Stimulated activated CD4-positive, alpha-beta T cell treated with anti-CD3 and anti-CD28 coated beads, Interleukin-4, amount 100 ng/mL, for 1 hour (primary cell): ENCODE results near the gene ERRFI1.
A peak's percentile ranks its signal among the peaks of the same experiment; 100 is the strongest.

ENCODE experiments used
- DNase-seq: peaks from one replicate; pipeline ENCODE4 v3.0.0-alpha.2; 2020

The ERRFI1 gene

DNA sequence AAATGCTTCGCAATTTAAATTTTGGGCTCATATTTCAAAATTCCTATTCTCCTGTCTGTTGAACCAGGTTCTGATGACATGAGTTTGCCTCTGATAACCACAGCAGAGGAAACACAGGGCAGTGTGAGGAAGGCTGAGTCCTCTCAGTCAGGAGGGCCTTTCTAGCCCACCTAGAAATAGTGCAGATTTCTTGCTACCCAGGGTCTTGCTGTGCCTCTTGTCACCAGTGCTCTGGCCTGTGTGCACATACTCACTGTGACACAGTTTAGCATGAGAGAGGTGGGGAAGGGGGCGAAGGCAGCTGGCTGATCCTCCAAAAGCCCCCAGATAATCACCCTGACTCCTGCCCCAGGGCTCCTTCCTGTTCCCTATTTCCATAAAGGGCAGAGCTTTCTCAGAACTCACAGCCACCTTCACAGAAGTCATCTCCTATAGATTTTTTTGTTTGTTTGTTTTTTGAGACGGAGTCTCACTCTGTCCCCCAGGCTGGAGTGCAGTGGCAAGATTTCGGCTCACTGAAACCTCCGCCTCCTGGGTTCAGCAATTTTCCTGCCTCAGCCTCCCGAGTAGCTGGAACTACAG lies 23.7 kb downstream of the ERRFI1 start:
- no peak for DNase-seq

DNA sequence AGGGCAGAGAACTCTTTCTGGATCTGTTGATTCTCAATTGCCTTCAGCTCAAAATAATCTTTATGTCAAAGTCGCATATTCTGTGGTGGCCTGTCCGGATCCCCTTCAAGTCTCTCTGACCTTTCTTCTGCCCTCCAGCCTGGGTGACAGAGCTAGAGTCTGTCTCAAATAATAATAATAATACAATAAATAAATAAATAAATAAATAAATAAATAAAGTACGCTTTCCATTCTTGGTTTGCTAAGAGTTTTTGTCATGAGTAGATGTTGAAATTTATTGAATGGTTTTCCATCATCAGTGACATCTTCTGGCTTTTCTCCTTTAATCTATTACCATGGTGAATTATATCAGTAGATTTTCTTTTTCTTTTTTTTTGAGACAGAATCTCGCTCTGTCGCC lies 30.7 kb downstream of the ERRFI1 start:
- no peak for DNase-seq

DNA sequence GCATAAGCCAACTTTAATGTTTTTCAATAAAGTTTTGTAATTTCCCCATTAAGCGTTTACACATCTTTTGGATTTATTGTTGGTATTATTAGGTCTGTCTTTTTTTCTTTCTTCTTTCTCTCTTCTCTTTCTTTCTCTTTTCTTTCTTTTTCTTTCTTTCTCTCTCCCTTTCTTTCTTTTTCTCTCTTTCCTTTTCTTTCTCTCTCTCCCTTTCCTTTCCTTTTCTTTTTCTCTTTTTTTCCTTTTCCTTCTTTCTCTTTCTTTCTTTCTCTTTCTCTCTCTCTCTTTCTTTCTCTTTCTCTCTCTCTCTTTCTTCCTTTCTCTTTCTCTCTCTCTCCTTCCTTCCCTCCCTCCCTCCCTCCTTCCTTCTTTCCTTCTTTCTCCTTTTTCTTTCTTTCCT lies 31.3 kb downstream of the ERRFI1 start:
- DNase-seq: no peak

DNA sequence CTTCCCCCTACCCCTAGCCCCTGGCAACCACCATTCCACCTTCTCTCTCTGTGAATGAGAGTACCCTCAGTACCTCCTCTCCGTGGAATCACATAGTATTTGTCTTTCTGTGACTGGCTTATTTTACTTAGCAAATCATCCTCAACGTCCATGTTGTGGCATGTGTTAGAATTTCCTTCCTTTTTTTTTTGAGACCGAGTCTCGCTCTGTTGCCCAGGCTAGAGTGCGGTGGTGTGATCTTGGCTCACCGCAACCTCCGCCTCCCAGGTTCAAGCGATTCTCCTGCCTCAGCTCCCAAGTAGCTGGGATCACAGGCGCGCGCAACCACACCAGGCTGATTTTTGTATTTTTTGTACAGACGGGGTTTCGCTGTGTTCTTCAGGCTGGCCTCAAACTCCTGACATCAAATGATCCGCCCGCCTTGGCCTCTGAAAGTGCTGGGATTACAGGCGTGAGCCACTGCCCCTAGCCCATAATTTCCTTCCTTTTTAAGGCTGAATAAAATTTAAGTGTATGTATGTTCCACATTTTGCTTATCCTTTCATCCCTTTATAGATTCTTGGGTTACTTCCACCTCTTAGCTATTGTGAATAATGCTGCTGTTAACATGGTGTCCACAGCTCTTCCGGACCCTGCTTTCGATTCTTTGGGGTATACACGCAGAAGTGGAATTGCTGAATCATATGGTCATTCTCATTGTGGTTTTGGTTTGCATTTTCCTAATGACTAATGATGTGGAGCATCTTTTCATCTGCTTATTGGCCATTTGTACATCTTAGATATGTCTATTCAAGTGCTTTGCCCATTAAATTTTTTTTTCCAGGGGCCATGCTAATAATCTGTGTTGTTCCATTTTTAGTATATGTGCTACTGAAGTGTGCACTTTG lies 32.3 kb downstream of the ERRFI1 start:
- no peak for DNase-seq

DNA sequence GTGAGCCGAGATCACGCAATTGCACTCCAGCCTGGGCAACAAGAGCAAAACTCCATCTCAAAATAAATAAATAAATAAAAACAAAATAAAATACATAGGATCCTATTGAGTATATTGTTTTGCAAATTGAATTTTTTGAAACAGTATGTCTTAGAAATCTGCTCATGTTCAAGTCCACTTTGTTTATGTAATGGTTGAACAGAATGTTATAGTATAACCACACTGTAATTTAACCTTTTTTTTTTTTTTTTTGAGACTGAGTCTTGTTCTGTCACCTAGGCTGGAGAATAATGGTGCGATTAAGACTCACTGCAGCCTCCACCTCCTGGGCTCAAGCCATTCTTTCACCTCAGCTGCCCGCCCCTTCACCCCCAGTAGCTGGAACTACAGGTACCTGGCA lies 33.2 kb downstream of the ERRFI1 start:
- DNase-seq: no peak

DNA sequence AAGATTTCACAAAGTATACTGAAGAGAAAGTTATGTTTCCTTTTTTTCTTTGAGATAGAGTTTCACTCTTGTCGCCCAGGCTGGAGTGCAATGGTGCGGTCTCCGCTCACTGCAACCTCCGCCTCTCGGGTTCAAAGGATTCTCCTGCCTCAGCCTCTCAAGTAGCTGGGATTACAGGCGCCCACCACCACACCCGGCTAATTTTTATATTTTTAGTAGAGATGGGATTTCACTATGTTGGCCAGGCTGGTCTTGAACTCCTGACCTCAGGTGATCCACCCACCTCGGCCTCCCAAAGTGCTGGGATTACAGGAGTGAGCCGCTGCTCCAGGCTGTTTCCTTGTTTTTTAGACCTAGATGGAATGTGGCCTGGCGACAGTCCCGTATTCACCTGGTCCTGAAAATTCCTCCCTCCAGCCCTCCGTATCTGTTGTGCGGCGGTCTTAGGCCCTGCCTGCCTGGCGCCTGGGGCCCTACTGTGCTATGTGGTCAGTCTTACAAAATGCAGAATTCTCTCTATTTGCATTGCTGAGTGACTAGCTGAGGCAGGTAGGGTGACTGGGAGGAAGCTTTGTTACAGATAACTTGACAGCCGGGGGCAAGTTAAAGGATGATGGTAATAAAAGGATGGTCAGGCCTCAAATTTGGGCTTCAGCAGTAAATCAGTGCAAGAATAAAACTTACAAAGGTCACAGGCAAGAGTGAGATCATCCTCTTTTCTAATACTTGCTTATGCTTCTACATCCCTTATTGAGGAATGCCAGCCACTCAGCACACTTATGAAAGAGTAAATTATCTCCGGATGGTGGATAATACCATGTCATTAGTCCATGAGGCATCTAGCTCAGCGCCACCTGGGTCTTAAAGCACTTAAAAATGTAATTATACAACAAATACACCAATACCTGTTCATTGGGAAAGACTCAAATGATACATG lies 34.3 kb downstream of the ERRFI1 start:
- no peak for DNase-seq

DNA sequence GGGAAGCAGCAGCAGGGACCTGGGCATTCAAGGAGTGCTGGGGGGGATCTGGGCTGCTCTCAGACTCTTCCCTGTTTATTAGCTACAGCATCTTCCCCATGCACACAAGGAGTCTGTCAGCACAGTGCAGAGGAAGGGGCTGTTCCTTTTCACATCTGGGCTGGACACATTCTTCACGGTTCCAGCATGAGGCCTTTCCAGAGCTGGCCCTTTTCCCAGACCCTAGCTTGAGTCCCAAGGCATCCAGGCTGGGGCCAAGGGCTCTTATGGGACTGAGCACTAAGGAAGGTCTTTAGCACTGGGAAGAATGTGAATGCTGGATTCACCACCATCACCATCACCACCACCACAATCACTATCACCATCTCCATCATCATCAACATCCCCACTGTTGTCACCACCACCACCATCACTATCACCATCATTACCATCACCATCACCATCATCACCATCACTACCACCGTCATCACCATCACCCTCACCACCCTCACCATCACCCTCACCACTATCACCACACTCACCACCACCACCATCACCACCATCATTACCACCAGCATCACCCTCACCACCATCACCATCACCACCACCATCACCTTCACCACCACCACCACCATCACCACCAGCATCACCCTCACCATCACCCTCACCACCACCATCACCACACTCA lies 36.2 kb downstream of the ERRFI1 start:
- DNase-seq: no peak

DNA sequence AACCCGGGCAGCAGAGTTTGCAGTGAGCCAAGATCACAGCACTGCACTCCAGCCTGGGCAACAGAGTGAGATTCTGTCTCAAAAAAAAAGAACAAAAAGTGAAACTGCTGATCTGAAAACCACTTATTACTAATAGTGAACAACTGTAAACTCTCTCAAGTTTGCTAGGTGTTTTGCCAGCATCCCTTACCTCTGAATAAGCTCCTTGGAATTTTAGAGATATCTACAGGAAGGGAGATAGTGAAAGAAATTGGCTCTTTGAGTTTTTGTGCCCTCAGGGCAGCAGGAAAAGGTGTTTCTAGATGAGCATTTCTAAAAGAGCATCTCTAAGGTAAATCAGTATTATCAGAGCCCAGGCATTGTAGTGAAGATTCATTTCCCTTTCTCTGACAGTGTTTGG lies 37.5 kb downstream of the ERRFI1 start:
- DNase-seq: no peak

DNA sequence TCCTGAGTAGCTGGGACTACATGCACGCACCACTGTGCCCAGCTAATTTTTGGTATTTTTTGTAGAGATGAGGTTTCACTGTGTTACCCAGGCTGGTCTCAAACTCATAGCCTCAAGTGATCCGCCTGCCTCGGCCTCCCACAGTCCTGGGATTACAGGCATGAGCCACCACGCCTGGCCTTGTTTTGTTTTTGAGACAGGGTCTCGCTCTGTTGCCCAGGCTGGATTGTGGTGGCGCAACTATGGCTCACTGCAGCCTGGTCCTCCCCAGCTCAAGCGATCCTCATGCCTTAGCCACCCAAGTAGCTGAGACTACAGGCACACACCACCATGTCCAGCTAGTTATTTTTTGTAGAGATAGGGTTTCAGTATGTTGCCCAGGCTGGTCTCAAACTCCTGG lies 38.6 kb downstream of the ERRFI1 start:
- DNase-seq: no peak

DNA sequence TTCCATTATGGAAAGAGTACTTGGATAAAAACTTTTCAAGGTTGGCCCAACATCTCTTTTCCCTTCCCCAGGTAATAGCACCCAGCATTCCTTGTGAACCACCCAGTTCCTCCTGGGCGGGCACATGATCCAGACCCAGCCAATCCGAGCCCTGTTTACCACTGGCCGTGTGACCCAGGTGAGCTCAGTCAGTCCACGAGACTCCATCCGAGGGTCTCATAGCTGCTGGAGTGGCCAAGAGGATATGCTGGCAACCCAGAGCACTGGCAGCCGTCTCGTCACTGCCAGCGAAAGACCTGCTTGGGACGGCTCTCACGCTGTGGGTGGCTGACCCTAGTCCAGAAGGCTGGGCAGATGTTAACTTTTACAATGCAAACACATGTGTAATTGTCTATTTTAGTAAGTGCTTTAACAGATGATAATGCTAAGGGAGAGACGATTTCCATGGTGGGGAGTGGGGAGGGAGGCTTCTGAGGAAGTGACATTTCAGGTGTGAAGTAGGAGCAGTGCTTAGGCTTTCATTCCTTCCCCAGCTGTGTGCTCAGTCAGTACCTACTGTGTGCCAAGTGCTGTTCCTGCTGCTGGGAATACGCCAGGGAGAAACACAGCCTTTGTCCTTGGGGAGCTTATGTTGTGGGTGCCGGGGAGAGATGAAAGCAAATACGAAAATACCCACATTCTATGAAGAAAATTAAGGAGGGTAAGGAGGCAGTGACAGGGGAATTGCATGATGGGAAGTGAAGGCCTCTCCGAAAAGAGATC lies 40.1 kb downstream of the ERRFI1 start:
- no peak for DNase-seq

DNA sequence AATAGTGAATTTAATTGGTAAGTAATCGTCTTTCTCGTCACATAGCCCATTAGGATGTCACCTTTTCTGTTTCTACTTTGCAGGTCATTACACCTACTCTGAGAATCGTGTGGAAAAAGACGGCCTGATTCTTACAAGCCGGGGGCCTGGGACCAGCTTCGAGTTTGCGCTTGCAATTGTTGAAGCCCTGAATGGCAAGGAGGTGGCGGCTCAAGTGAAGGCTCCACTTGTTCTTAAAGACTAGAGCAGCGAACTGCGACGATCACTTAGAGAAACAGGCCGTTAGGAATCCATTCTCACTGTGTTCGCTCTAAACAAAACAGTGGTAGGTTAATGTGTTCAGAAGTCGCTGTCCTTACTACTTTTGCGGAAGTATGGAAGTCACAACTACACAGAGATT lies 41.3 kb downstream of the ERRFI1 start:
- DNase-seq: no peak

DNA sequence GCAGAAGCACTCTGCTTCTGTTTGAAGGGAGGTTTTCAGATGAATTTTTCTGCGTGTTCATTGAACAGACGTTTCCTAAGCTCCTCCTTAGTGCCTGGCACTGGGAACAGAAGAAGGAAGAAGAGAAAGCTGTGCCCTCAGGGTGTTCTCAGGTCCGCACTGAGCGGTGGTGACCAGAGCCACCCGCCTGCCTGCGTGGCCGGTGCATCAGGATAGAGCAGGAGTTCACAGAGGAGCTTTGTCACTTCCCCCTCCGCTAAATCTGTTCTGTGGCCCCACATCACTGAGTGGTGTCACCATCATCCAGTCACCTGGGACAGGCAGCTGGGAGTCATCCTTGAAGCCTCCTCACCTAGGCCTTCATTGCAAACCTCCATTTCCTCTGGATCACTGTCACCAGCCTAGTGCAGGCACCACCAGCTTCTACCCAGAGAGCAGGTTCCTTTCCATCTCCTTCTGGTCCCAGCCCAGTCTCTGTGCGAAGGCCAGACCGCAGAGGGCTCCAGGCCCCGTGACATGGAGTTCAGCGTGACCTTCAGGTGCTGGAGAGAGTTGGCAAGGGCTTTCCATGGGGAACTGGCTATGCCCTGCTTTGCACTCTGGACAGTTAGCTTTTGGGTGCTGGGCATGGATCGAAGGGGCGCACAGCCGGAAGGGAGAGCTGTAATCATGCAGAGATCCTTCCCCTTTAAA lies 42.9 kb downstream of the ERRFI1 start:
- no peak for DNase-seq

DNA sequence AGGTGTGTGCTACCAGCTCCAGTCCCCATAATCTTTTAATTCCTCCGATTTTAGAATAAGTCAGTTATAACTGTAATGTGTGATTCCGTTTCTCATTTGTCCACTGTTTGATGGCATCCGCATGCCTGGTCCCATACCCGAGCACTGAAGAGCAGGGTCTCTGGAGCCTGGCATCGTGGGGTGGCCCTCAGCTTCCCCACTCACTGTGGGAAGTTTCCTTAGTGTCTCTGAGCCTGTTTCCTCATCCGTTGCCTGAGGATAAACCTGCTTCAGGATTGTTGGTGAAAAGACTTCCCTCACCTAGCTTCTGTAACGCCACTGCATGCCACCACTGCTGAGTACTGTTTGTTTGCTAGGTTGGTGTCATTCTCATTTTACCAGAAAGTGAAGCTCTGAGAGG lies 45.1 kb downstream of the ERRFI1 start:
- DNase-seq: no peak

DNA sequence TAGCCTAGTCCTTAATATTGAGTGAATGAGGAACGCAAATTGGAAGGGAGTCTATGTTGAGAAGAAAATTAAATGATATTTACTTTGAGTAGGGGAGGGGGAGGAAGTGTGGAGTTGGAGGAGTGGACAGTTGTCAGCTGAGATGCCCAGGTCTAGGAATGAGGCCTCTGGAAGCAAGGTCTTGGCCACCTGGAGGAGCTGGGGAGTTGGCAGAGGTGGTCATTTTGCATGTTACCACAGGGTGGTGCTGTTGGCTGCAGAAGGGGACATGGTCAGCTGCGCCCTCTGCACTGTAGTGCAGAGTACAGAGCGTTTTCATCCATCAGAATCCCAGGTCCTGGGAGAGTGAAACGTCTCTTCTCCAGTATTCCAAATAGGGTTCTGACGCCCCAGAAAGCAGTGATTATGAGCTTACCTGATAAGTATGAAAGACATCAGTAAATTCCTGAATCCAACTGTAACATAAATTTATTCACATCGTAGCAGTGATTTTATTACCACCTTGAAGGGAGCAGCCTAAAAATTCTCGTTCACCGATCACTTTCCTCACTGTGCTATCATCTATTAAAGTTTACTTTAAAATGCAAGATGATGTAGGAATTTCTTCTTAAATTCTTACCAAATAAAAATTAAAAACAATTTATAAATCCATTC lies 50.8 kb downstream of the ERRFI1 start:
- DNase-seq: peak; percentile 28

DNA sequence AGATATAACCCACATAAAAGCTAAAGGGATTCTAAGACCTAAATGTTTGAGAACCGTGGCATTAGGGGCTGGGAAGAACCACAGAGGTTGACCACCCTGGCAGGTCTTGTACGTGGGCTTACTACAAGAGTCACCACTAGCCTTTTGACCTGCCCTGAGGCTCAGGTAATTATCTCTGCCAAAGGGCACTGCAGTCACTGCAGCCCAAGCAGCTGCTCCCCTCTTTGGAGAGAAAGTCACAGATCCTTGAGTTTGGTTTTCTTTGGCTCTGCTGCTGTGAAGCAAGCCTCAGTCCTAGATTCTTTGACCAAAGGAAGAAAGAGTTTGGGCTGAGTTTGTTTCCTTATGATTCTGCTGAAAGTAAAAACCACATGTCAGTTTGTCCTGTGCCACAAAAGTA lies 53.0 kb downstream of the ERRFI1 start:
- no peak for DNase-seq

DNA sequence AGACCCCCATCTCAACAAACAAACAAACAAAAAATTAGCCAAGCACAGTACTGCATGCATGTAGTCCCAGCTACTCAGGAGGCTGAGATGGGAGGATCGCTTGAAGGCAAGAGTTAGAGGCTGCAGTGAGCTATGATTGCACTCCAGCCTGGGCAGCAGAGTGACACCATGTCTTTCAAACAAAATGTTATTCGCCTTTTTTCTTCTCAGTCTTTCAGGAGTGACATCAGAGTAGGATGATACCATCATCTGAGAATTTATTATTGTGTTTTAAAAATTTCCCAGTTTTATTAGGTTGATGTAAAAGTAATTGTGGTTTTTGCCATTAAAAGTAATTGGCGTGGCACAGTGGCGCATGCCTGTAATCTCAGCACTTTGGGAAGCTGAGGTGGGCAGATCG lies 53.8 kb downstream of the ERRFI1 start:
- DNase-seq: no peak

DNA sequence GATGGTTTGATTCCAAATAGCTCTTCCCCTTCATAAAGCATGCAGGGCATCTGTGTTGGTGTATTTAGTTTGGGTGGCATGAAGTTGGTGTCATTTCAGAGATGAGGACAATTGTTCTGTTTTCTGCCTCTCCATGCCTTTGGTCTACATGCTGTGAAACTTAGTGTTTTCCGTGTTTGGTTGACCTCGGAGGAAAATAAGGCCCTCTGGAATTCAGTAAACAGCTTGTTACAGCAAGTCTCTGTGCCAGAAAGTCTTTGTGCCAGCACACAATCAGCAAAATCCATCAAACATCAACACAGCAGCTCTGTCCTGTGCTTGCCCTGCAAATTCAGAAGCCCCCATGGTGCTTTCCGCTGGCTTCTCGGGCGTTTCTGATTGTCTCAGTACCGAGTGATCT lies 55.1 kb downstream of the ERRFI1 start:
- no peak for DNase-seq

DNA sequence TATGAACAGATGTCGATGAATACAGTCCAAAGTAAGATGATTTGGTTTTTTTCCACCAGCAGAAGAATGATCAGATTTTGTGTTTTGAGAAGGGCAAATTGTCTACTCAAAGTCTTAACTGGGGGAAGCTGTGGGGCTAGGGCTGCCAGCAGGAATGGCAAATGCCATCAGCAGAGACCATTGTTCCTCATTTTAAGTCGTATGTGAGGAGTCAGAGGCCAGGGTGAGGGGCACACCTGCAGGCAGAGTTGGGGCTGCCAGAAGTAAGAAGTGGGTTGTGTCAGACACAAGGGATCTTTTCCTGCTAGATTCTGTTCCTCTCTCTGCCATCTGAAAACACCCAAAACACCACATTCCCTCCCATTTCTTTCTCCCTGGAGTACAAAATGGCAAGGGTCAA lies 55.9 kb downstream of the ERRFI1 start:
- no peak for DNase-seq

DNA sequence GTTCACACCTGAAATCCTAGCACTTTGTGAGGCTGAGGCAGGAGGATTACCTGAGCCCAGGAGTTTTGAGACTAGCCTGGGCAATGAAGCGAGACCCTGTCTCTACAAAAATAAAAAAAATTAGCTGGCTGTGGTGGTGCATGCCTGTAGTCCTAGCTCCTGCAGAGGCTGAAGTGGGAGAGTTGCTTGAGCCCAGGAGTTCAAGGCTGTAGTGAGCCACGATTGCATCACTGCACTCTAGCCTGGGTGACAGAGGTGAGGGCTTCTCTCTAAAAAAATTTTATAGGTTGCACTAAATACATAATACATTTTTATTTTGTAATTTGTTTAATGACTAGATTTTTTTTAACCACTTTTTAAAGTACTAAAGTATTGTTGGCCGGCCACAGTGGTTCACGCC lies 58.5 kb downstream of the ERRFI1 start:
- DNase-seq: no peak

DNA sequence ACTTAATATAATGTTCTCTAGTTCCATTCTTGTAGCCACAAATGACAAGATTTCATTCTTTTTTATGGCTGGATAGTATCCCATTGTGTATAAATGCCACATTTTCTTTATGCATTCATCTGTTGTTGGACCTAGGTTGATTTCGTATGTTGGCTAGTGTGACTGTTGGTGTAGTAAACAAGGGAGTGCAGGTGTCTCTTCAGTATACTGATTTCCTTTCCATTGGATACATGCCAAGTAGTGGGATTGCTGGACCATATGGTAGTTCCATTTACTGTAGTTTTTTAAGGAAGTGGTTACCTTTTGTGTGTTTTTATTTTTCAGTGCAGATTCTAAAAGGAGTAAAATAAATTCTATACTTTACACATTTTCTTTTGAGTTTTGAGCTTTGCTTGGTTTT lies 58.9 kb downstream of the ERRFI1 start:
- DNase-seq: no peak

DNA sequence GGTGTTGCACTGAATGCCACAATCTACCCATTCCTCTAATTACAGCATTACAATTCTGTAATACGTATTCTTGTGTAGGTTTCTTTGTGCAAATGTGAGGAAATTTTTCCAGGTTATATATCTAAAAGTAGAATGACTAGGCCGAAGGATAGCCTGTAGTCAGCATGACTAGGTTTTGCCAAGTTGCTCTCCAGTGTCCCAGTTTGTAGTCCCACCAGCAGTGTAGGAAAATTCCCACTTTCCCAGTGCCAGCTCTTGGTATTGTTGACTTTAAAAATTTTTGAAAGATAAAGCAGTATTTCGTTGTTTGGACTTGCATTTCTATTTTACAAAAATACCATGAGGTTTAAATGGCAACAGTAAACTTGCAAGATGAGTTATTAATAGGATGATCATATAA lies 61.6 kb downstream of the ERRFI1 start:
- no peak for DNase-seq
